Urothelium cell line (cell line): ENCODE measurements around the gene ELP4.

Experiments
- DNase-seq: peaks from one replicate; pipeline ENCODE4 v3.0.0; 2011; ENCODE audit warnings: low spot score, mixed read lengths
- FAIRE-seq: peaks from 2 replicates; lab custom pipeline; 2011; peaks lifted over from hg19 to GRCh38; lab: Jason Lieb, UNC

ELP4 gene

DNA sequence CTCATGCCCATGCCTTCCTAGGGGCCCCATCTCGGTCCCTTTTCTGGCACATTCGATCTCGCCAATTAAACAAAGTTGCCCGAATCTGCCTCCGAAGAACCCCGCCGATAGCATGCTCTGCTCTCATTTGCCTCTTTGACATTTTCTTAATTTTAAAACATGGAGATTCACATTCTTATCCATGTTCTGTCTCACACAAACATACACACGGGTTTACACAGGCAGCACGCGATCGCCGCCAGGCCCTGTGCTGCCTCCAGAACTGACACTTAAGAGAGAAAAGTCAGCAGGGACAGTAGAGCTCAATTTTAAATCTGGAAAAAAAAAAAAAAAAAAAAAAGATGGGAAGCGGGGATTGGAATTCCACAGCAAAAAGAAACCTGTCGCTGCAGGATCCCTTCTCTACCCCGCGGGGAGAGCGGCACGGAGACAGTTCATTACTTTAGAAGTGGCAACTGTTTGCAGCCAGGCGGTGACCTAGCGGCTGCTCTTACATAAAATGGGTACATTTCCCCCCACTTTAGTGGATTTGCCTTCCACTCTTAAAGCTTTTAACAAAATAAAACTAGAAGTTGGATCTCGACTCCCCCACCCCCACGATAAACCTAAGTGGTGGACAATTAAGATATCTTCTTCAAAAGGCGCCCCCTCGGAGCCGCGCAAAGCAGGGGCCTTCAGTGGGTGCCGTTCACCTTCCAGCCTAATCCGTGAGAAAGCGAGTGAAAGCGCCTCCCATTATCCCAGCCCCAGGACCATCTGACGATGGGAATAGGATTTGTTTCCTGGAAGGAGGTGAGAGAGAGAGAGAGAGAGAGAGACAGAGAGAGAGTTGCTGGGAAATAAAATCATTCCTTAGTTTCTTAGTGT is 287.9 kb downstream of the ELP4 start:
- FAIRE-seq (no peak), DNase-seq (no peak)

DNA sequence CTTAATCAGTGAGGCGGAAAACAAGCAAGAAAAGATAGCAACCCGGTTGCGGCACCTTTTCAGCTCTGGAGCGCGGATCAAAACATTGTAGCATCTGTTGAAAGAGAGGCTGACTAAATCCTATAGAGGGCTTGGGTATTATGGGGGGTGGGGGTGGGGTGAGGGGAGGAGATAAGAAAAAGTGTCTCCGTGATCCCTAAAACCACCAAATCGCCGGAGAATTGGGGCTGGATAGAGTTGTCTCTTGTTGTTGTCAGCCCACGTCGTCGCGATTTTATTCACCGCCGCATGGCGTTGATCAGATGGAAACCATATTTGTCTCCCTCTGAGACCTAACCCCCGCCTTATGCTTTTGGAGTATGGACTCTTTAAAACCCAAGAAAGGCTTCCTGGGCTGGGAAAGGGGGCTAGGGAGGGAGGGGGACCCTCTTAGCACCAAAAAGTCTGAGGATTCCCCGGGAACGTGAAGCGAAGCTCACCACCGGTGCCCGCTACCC is 288.5 kb downstream of the ELP4 start:
- no peak for DNase-seq
- no peak for FAIRE-seq

DNA sequence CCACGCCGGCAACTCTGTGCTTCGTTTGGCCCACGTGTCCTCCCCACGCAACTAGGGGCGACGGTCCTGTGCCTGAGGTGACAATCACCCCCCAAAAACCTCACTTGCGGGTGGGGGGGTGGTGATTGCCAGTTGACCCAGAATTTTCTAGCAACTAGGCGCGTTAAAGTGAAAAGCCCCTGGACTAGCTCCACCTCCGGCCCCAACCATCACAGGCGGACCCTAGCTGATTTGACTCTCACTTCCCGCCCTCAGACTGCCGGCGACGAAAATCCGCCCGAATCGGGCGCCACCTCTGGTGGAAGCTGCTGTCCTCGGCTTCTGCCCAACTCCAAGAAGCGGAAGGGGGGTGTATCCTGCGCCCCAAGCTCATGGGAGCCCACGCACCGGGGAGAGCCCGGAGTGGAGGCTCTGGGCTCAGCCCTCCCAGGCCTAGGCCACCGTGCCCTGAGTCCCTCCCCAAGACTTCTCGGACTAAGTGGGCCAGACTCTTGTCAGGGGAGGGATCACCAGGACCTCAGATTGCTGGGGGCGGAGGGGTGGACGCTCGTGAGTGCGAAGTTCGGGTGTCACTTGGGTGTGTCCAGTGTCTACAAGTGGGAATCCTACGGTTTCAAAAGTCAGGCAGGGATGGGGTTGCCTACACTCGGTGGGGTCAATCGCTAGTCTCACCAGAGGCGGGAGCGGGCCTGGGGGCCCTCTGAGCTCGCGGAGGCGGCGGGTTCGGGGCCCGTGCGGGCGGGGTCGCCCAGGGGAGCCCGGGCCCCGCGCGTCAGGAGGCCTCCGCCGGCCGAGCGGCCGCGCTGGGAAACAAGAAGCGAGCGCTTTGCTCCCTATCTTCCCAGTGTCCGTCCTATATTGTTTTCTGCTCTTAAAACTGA is 289.2 kb downstream of the ELP4 start:
- FAIRE-seq (no peak), DNase-seq (no peak)

DNA sequence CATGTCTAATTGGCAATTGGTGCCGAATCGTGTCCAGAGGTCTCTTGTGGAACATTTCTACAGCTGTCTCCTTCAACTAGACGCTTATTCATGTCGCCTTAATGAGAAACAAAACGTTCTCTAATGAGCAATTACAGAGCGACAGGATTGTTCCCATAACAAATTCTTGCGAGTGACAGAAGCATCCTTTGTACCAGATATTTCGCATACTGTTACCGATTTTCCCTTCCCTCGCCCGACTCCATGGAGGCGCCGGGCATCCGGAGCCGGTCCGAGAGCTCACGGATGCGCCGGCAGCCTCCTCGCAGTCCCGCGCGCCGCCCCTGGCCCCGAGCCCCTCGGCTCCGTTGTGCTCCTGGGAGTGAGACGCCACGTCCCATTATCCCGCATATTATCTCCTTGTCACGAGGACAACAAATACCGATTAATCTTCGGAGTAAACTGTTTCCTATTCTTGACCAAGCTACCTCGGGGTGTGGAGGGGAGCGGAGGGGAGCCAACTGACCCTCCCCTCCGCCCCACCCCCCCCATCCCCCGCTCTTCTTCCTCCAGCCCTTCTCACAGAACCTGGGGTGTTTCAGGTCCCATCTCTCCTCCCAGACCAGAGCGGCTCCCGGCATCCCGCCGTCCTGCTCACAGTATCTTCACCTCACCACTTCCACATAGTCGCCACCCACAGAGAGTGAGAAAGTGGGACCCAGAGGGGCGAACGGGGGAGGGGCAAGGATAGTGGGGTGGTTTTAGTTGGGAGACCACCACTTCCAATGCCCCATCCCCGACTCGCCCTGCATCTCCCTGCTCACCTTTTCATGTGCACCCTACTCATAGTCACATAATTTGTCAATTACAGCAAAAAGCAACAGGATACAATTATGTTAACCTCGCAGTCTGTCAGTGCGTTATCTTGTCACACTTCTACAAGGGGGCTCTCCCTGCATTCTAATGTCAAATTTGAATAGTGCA is 290.1 kb downstream of the ELP4 start:
- FAIRE-seq: no peak
- DNase-seq: no peak

DNA sequence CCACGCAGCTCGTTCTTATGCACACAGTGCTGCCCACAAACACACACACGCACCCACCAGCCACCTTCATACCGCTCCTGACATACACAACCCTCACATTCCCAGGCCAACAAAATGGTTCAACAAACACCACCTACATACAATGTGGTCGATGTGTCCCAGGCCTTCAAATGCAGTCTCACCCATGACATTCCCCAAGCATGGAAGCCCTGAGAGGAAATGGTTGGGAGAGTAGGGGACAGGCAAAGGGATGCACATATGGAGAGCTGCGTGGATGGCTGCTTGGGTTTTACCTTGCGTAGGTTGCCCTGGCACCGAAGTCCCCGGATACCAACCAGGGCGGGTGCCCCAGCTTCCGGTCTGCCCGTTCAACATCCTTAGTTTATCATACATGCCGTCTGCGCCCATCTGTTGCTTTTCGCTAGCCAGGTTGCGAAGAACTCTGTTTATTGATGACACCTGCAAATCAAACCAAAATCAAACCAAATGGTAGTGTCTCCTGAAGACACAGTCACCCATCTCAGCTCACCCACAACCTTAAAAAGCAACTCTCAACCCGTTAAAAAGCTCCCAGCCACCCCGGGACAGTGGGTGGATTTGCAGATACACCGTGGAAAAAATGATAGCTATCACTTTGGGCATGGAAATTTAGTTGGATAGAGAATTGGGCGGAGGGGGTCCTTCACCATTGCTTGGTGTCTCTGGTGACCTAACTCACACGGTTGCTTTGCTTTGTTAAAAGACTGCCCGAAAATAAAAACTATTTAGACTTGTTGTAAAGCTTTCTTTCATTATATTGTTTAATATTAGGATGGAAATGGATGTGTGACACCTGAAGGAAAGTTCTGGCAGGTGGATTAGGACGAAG is 291.1 kb downstream of the ELP4 start:
- no peak for FAIRE-seq
- DNase-seq: no peak

DNA sequence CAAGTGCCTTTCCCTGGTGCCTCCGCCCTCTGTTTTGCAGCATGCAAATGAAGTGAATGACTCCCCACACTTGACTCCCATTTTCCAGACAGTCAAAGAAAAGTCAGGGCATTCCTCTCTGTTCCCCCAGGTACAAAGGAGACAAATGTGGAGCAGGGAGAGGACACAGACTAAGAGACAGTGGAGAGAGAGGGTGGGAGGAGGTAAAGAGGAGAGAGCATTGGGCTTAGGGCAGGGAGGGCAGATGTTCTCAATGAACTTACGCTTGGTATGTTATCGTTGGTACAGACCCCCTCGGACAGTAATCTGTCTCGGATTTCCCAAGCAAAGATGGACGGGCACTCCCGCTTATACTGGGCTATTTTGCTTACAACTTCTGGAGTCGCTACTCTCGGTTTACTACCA is 291.7 kb downstream of the ELP4 start:
- FAIRE-seq: no peak
- DNase-seq: no peak

DNA sequence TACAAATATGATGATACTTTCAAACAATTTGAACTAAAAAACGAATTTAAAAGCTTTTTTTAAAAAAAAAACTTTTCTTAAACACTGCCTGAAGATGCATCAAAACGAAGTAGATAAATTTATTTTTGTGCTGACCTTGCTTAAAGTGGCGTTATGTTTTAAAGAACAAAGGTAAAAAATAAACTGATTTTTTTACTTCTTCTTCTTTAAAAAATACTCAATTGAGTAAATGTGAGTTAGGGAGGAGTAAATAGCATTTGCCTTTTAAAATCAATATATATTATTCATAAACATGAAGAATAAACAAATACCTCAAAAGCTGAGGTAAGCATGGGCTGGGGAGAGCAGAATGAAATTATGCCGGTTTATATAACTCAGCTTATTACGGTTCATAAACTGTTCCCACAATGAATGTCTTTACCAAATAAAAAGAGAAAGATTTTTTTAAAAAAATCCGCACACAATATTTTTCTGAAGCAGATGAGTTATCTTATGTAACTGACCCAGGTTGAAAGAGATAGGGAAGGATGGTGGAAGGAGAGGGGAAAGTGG is 292.5 kb downstream of the ELP4 start:
- DNase-seq (no peak), FAIRE-seq (no peak)

DNA sequence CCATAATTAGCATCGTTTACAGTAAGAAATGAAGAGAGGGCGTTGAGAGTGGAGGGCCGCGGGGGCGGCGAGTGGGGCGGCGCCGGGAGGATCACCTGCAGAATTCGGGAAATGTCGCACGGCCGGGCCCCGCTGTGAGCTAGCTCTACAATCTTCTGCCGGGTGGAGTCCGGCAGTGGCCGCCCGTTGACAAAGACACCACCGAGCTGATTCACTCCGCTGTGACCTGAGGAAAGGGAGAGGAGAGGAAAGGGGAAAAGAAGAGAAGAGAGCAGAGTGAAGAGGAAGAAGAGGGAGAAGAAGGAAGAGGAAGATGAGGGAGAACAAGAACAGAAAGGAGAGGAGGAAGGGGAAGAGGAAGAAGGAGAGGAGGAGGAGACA is 293.0 kb downstream of the ELP4 start:
- no peak for FAIRE-seq
- no peak for DNase-seq

DNA sequence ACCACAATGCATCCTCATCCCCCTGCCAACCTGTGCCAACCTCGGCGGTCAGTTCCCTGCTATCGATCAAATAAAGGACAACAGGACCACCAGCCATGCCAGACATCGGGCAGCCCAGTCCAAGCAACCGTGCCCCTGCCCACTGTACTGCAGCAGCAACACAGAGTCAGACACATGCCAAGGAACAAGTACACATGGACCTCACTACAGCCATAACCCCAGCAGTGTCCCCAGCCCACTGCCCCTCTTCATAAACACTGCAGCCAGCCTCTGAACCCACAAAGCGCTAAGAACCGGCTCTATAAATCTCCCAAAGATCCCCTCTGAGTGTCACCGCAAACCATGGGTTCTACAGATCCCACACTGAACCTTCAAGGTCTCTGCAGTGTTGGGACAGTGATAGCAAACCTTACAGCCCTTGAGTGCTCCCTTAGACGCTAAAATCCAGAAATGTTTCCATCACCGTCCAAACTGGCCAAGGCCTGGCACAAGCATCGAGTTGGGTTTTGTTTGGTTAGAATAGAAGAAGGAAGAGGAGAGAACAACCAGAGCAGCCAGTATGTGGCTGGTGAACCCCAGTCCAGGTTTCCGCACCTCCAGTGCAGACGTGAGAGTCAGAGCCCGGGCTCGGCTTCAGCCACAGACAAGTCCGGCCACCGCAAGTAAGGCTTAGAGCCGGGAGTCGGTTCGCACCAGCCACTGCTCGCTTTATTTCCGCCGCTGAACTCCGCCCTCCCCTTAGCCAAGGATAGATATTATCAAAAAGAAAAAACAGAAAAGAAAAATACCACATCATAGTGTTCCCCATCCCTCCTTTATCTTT is 293.6 kb downstream of the ELP4 start:
- FAIRE-seq (no peak), DNase-seq (no peak)

DNA sequence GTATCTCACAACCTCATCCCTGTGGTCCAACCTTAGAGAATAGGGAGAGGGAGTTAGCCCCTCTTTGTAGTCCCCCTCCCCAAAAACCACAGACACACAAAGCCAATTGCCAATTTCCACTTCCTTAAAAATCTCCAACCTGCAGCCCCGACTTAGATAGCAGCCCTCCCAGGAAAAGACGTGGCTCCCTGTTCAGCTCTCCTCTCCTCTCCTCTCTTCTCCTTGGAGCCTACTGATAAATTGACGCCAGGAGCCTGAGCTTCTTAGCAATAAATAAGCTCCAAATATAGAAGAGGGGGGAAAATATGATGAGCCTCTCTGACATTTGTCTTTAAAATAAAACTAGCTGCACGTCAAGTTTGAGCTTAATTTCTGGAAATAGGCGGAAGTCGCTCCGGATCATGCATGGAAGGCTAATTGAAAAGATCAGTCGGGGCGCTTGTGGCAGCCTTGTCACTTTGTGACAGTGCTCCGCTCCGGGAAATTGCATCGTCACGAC is 294.3 kb downstream of the ELP4 start:
- no peak for FAIRE-seq
- no peak for DNase-seq

DNA sequence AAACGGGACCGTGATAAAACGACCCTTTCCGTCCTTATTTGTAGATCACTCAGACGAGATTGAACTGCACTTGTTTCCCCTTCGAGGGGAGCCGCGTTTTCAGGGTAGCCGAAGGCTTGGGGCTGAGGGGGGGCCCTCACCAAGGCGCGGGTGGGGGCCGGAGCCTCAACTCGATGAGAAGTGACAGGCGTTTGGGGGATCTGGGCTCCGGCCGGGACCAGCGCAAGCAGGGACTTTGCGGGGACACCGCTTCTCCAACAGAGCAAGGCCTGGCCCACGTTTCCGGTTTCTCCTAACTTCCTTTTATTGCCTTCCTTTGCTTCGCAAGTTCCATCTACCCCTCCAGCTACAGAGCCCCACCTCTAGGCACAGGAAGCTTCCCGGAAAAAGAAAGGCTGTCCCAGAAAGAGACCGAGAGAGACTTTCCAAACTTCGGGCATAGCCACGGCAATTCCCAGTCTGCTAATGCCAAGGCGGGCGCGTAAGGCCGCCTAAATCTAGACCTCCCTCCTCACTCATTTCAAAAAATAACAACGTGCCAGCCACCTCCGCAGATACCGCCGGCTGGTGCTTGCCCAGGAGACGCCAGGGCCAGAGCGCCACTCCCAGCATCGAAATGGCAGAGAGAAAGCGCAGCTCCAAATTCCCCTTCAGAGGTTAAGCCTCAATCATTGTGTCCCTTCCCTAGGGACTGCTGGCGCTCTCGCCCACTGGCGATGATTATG is 294.9 kb downstream of the ELP4 start:
- FAIRE-seq: no peak
- no peak for DNase-seq

DNA sequence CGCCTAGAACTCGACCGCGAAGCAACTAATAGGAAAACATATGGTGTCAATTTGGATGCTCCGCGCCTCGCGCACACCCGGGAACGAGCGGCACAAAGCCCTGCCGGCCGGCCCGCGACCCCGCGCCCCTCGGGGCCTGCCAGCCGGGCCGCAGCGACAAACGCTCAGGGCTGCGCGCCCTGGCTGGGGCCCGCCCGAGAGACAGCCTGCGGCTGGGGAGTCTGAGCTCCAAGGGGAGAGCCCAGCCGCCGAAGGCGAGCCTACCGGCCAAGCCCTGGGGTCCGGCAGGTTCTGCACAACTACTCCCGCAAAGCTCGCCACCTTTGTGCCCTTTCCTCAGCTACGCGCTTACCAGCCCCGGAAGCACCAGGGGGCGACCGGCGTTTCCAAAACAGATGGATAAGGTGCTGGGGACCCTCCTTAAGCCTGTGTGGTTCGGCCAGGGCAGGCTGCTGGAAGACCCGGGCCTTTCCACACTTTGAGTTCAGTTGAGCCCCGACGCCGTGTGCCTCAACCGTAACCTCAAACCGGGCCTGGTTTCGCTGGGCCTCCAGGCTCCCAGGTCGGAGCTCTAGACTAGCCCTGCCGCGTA is 295.6 kb downstream of the ELP4 start:
- FAIRE-seq (no peak), DNase-seq (no peak)

DNA sequence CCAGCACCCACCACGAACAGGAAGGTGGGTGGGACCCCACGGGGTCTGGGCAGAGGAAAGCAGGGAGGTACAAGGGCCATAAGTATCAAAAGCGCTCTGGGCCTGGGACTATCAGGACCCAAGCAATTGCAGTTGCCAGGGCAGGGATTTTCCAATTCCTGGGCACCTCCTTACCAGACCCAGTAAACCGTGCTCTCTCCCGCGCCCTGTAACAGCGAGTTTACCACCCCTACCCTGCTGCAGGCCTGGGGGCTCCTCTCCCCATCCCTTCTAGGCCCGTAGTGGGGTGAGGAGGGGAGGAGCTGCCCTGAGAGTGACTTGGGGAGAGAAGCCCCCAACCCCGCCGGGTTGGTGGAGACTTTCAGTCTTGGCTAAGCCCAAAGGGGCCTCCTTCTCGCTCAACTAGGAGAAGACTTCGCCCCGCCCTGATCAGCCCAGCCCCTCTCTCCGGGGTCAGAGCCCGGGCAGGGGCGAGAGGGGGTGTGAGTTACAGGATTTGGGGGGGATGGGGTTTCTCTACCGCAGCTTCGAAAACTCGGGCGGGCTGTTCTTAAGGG is 296.1 kb downstream of the ELP4 start:
- FAIRE-seq (no peak), DNase-seq (no peak)

DNA sequence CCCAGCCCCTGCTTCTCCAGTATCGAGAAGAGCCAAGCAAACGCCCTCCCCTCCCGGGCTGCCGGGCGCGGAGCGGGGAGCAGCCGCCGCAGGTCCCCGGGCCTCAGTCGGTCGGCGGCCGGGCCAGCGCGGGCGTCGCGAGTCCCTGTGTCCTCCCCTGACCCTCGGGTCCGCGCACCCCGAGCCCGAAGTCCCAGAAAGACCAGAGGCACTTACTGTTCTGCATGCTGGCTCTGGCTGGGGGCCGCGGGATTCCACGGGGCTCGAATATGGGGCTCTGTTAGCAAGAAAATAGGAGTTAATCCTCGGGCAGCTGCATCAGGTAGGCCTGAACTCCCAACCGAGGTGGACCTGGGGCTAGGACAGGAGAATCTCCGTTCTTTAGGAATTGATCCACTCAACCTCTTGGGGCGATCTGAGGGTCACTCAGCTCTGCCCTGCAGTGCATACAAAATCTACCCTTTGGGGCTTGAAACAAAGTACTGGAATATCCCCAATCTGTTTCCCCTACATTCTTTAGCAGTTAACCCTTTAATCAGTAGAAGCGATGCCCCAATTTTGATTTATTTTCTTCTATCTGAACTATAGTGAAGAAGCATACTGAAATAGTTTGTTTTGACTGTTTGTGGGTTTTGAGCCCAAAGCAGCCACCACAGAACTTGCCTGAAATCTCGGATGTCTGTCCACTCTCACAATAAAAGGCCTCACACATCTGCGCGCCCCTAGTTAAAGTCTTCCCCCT is 296.8 kb downstream of the ELP4 start:
- DNase-seq (no peak), FAIRE-seq (no peak)

DNA sequence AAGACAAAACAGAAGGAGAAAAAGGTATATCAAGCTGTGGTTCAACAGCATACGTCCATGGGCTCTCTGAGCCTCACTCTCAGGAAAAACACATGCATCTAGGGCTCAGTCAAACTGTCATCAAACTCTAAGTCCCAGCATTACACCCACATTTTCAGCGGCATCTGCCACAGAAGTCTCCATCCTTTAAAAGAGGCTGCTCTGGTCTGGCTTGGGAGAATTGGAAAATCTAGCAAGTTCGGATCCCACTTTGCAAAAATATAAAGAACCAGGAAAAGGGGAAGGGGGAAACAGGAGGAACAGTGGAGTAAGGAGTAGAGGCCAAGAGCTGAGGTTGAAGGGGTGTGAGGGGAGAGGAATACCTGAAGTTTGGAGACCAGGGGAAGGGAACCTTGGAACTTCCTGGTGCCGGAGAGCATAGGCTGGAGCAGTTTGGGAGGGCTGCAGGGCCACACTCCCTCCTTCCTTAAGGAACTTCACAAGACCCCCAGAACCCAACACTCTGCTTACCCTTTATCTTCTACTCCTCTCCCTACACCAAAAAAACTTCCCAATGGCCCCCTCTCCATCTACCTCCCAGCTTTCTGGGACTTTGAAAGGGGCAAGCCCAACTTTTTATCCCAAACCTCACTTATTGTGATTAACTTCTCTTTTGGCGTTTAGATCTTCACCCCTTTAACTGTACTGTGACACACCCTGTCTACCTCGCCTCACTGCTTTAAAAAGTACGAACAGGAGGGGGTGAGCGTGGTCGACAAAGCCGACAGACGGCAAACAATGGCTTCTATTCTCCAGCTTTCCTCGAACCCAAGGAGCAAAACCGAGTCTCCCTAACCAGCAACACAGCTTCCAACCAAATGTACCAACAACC is 297.6 kb downstream of the ELP4 start:
- FAIRE-seq (no peak), DNase-seq (no peak)
